ENCODE results near the gene TMEM40. TPM values are rescaled to one million over a fixed set of nuclear protein-coding genes. Genes with fewer than 3 reads are reported as not detected.
"Not testable (repeated sequence)": the region's sequence is repeated elsewhere in the genome, so short reads cannot be mapped to it uniquely, and the experiment has no call there.

Gene TMEM40
- total RNA-seq, 1 donor from 2014 or later, result not detected

- peak; percentile 44 for DNase-seq (ENCODE audit: low spot score, unreplicated experiment)
- Mint-ChIP-seq H3K36me3 (ENCODE audit: insufficient read depth) (no peaks in the 10 kb centered on the region), H3K4me3 (ENCODE audit: low read depth) (peak within 1 kb of the TSS; percentile 83), H3K4me1 (ENCODE audit: low read depth) (no peaks in the 10 kb centered on the region), H3K9me3 (ENCODE audit: low read depth) (no peaks in the 10 kb centered on the region), H3K27me3 (peaks cover 4% of the 10 kb centered on the region), H3K27ac (peak within 1 kb of the TSS; percentile 88)
- no peak for TF ChIP-seq CTCF (IDR thresholded peaks at IDR 0.05; ENCODE audit: unreplicated experiment)
Measured at GRCh38 chr3:12796171-12797123, 37.4 kb upstream of the TMEM40 start, which contains the start of gene CAND2. TSS of gene CAND2 (plus strand) at chr3:12796680. CDS start at chr3:12796721, 41 bp downstream.

GRCh38 chr3:12793701-12794100 is 34.6 kb upstream of the TMEM40 start:
- H3K27ac Mint-ChIP-seq, result no peak overlapping the region
- DNase-seq (ENCODE audit: low spot score, unreplicated experiment), result no peak
- no peaks in the 10 kb centered on the region for H3K4me1 Mint-ChIP-seq (ENCODE audit: low read depth)
- H3K4me3 Mint-ChIP-seq (ENCODE audit: low read depth), result no peak overlapping the region
- H3K9me3 Mint-ChIP-seq (ENCODE audit: low read depth), result no peaks in the 10 kb centered on the region
- H3K36me3 Mint-ChIP-seq (ENCODE audit: insufficient read depth), result no peaks in the 10 kb centered on the region
- TF ChIP-seq CTCF (IDR thresholded peaks at IDR 0.05; ENCODE audit: unreplicated experiment), result no peak
- H3K27me3 Mint-ChIP-seq, result peaks cover 4% of the 10 kb centered on the region

- H3K4me3 Mint-ChIP-seq (ENCODE audit: low read depth), result no peak overlapping the region
- no peak for DNase-seq (ENCODE audit: low spot score, unreplicated experiment)
- no peak for TF ChIP-seq CTCF (IDR thresholded peaks at IDR 0.05; ENCODE audit: unreplicated experiment)
- no peaks in the 10 kb centered on the region for H3K4me1 Mint-ChIP-seq (ENCODE audit: low read depth)
- H3K36me3 Mint-ChIP-seq (ENCODE audit: insufficient read depth), result no peaks in the 10 kb centered on the region
- H3K9me3 Mint-ChIP-seq (ENCODE audit: low read depth), result no peaks in the 10 kb centered on the region
- peaks cover 6% of the 10 kb centered on the region for H3K27me3 Mint-ChIP-seq
- no peak overlapping the region for H3K27ac Mint-ChIP-seq
Measured at GRCh38 chr3:12791430-12791829, 32.4 kb upstream of the TMEM40 start.

- not testable (repeated sequence) for H3K36me3 Mint-ChIP-seq (ENCODE audit: insufficient read depth); H3K27me3 Mint-ChIP-seq
Measured at GRCh38 chr3:12787967-12788690, 29.1 kb upstream of the TMEM40 start.

GRCh38 chr3:12787346-12787745 is 28.3 kb upstream of the TMEM40 start:
- H3K4me3 Mint-ChIP-seq (ENCODE audit: low read depth), result not testable (repeated sequence)

More at GRCh38 chr3:12787967-12788690, 29.1 kb upstream of the TMEM40 start:
- H3K9me3 Mint-ChIP-seq (ENCODE audit: low read depth); H3K4me3 Mint-ChIP-seq (ENCODE audit: low read depth); H3K4me1 Mint-ChIP-seq (ENCODE audit: low read depth); DNase-seq (ENCODE audit: low spot score, unreplicated experiment); H3K27ac Mint-ChIP-seq: not testable (repeated sequence)

More at GRCh38 chr3:12787346-12787745, 28.3 kb upstream of the TMEM40 start:
- peak; percentile 64 for DNase-seq (ENCODE audit: low spot score, unreplicated experiment)
- not testable (repeated sequence) for H3K27ac Mint-ChIP-seq; H3K9me3 Mint-ChIP-seq (ENCODE audit: low read depth); H3K4me1 Mint-ChIP-seq (ENCODE audit: low read depth); H3K27me3 Mint-ChIP-seq; H3K36me3 Mint-ChIP-seq (ENCODE audit: insufficient read depth)
- peak; percentile 52 for TF ChIP-seq CTCF (IDR thresholded peaks at IDR 0.05; ENCODE audit: unreplicated experiment)
